ENCODE results near the gene ARHGAP24. TPM values are rescaled to one million over a fixed set of nuclear protein-coding genes. Genes with fewer than 3 reads are reported as not detected.

The ARHGAP24 gene
- total RNA-seq, 1 donor = 67.6 TPM

GRCh38 chr4:85724791-85725563, 250.0 kb downstream of the ARHGAP24 start:
- TF ChIP-seq CTCF (IDR thresholded peaks at IDR 0.05; ENCODE audit: insufficient read depth, low read length) = no peak
- DNase-seq (ENCODE audit: low read depth) = peak; percentile 57

GRCh38 chr4:85725721-85726170, 250.8 kb downstream of the ARHGAP24 start:
- peak; percentile 44 for DNase-seq (ENCODE audit: low read depth)
- H3K4me3 ChIP-seq (ENCODE audit: low read depth, low read length) = no peak overlapping the region

More at GRCh38 chr4:85724791-85725563, 250.0 kb downstream of the ARHGAP24 start:
- no peak overlapping the region for H3K4me3 ChIP-seq (ENCODE audit: low read depth, low read length)

GRCh38 chr4:85726555-85726954, 251.6 kb downstream of the ARHGAP24 start:
- TF ChIP-seq CTCF (IDR thresholded peaks at IDR 0.05; ENCODE audit: insufficient read depth, low read length) = no peak
- no peak for DNase-seq (ENCODE audit: low read depth)
- no peak overlapping the region for H3K4me3 ChIP-seq (ENCODE audit: low read depth, low read length)

More at GRCh38 chr4:85725721-85726170, 250.8 kb downstream of the ARHGAP24 start:
- TF ChIP-seq CTCF (IDR thresholded peaks at IDR 0.05; ENCODE audit: insufficient read depth, low read length) = no peak

- H3K4me3 ChIP-seq (ENCODE audit: low read depth, low read length) = no peak overlapping the region
- TF ChIP-seq CTCF (IDR thresholded peaks at IDR 0.05; ENCODE audit: insufficient read depth, low read length) = no peak
- no peak for DNase-seq (ENCODE audit: low read depth)
Observed at GRCh38 chr4:85728464-85728863, 253.5 kb downstream of the ARHGAP24 start.

GRCh38 chr4:85732124-85732523, 257.2 kb downstream of the ARHGAP24 start:
- DNase-seq (ENCODE audit: low read depth) = peak; percentile 26
- no peak overlapping the region for H3K4me3 ChIP-seq (ENCODE audit: low read depth, low read length)
- TF ChIP-seq CTCF (IDR thresholded peaks at IDR 0.05; ENCODE audit: insufficient read depth, low read length) = no peak

GRCh38 chr4:85733798-85734197, 258.8 kb downstream of the ARHGAP24 start:
- no peak for TF ChIP-seq CTCF (IDR thresholded peaks at IDR 0.05; ENCODE audit: insufficient read depth, low read length)
- H3K4me3 ChIP-seq (ENCODE audit: low read depth, low read length) = no peak overlapping the region
- no peak for DNase-seq (ENCODE audit: low read depth)

Data from fibroblast of the aortic adventitia (primary cell).